Mononuclear cell (primary cell): ENCODE measurements around the gene GPR155. TPM values are rescaled to one million over a fixed set of nuclear protein-coding genes. Genes with fewer than 3 reads are reported as not detected.
A peak's percentile ranks its signal among the peaks of the same experiment; 100 is the strongest.
"Not testable (repeated sequence)": the region's sequence is repeated elsewhere in the genome, so short reads cannot be mapped to it uniquely, and the experiment has no call there.

ENCODE experiments used
- H3K27me3 ChIP-seq: 2 replicates; pipeline ENCODE4 v1.6.0; 2011; ENCODE audit warnings: low read length, control low read depth; ENCODE audit not compliant: insufficient read depth
- H3K4me1 ChIP-seq: 2 replicates; pipeline ENCODE4 v1.5.1; 2011; ENCODE audit warnings: mild to moderate bottlenecking, low read length, control low read depth; ENCODE audit not compliant: insufficient read depth
- H3K4me3 ChIP-seq: 2 replicates; pipeline ENCODE4 v1.5.1; 2011; ENCODE audit warnings: mild to moderate bottlenecking, low read length, moderate library complexity
- H3K9me3 ChIP-seq: 2 replicates; pipeline ENCODE4 v1.5.1; 2011; ENCODE audit warnings: low read depth, mild to moderate bottlenecking, control low read depth, low read length
- total RNA-seq: library from RNA; depleted of rRNA; stranded (reverse); fragments of >200 nt; gene quantifications from one replicate; pipeline ENCODE4 v1.2.3, GENCODE V29; 2012

GPR155 gene
- total RNA-seq, 1 donor: 12.9 TPM

- Histone ChIP-seq H3K9me3 (no peaks in the 10 kb centered on the region), H3K4me1 (no peaks in the 10 kb centered on the region), H3K4me3 (no peak overlapping the region), H3K27me3 (no peaks in the 10 kb centered on the region)
Observed at GRCh38 chr2:174503161-174503809, 16.5 kb upstream of the GPR155 start.

- H3K4me3 ChIP-seq: no peak overlapping the region
- H3K9me3 ChIP-seq: no peaks in the 10 kb centered on the region
- H3K4me1 ChIP-seq: peaks cover 7% of the 10 kb centered on the region
- no peaks in the 10 kb centered on the region for H3K27me3 ChIP-seq
Observed at GRCh38 chr2:174499371-174499770, 12.5 kb upstream of the GPR155 start.

GRCh38 chr2:174495365-174496012 lies 8.7 kb upstream of the GPR155 start:
- Histone ChIP-seq H3K4me3 (no peak overlapping the region), H3K4me1 (peaks cover 33% of the 10 kb centered on the region), H3K27me3 (no peaks in the 10 kb centered on the region), H3K9me3 (no peaks in the 10 kb centered on the region)

- no peaks in the 10 kb centered on the region for H3K27me3 ChIP-seq
- peaks cover 47% of the 10 kb centered on the region for H3K4me1 ChIP-seq
- H3K9me3 ChIP-seq: no peaks in the 10 kb centered on the region
- H3K4me3 ChIP-seq: no peak overlapping the region
Observed at GRCh38 chr2:174493549-174494331, 6.9 kb upstream of the GPR155 start.

GRCh38 chr2:174492963-174493431 lies 6.2 kb upstream of the GPR155 start:
- Histone ChIP-seq H3K4me1 (peaks cover 47% of the 10 kb centered on the region), H3K9me3 (no peaks in the 10 kb centered on the region), H3K27me3 (no peaks in the 10 kb centered on the region), H3K4me3 (no peak overlapping the region)

- Histone ChIP-seq H3K4me3 (no peak overlapping the region), H3K9me3 (no peaks in the 10 kb centered on the region), H3K4me1 (peaks cover 50% of the 10 kb centered on the region), H3K27me3 (no peaks in the 10 kb centered on the region)
Observed at GRCh38 chr2:174491947-174492346, 5.1 kb upstream of the GPR155 start.

- Histone ChIP-seq H3K4me3 (no peak overlapping the region), H3K4me1 (peaks cover 61% of the 10 kb centered on the region), H3K9me3 (no peaks in the 10 kb centered on the region), H3K27me3 (no peaks in the 10 kb centered on the region)
Observed at GRCh38 chr2:174490051-174490450, 3.2 kb upstream of the GPR155 start.

GRCh38 chr2:174489520-174489919 lies 2.7 kb upstream of the GPR155 start:
- H3K9me3 ChIP-seq, H3K4me3 ChIP-seq, H3K27me3 ChIP-seq: not testable (repeated sequence)
- H3K4me1 ChIP-seq: peaks cover 56% of the 10 kb centered on the region

GRCh38 chr2:174487820-174488162 lies 962 bp upstream of the GPR155 start:
- Histone ChIP-seq H3K4me3 (no peak overlapping the region), H3K27me3 (no peaks in the 10 kb centered on the region), H3K9me3 (no peaks in the 10 kb centered on the region), H3K4me1 (peaks cover 41% of the 10 kb centered on the region)

- H3K4me1 ChIP-seq: peaks cover 36% of the 10 kb centered on the region
- H3K9me3 ChIP-seq: no peaks in the 10 kb centered on the region
- H3K4me3 ChIP-seq: peak overlapping the region; percentile 74
- no peaks in the 10 kb centered on the region for H3K27me3 ChIP-seq
Observed at GRCh38 chr2:174487108-174487819, 435 bp upstream of the GPR155 start.

GRCh38 chr2:174485788-174486562 lies 854 bp downstream of the GPR155 start:
- Histone ChIP-seq H3K9me3 (no peaks in the 10 kb centered on the region), H3K27me3 (no peaks in the 10 kb centered on the region), H3K4me1 (peaks cover 28% of the 10 kb centered on the region), H3K4me3 (peak overlapping the region; percentile 74)

GRCh38 chr2:174485045-174485444 lies 1.8 kb downstream of the GPR155 start:
- peak overlapping the region; percentile 74 for H3K4me3 ChIP-seq
- not testable (repeated sequence) for H3K9me3 ChIP-seq, H3K27me3 ChIP-seq
- H3K4me1 ChIP-seq: peaks cover 26% of the 10 kb centered on the region

- Histone ChIP-seq H3K4me3 (no peak overlapping the region), H3K4me1 (peaks cover 22% of the 10 kb centered on the region), H3K9me3 (no peaks in the 10 kb centered on the region), H3K27me3 (no peaks in the 10 kb centered on the region)
Observed at GRCh38 chr2:174484573-174484972, 2.3 kb downstream of the GPR155 start.

GRCh38 chr2:174482854-174483253 lies 4.0 kb downstream of the GPR155 start:
- H3K9me3 ChIP-seq: no peaks in the 10 kb centered on the region
- H3K4me1 ChIP-seq: peaks cover 14% of the 10 kb centered on the region
- H3K4me3 ChIP-seq: no peak overlapping the region
- no peaks in the 10 kb centered on the region for H3K27me3 ChIP-seq
